Measurements from ENCODE around the gene DNMT3B.
"Not testable (repeated sequence)": the region's sequence is repeated elsewhere in the genome, so short reads cannot be mapped to it uniquely, and the experiment has no call there.

The DNMT3B gene

GRCh38 chr20:32763202-32764004, 1.2 kb downstream of the DNMT3B start:
- DNase-seq = no peak

GRCh38 chr20:32764005-32764960, 2.1 kb downstream of the DNMT3B start:
- DNase-seq = no peak

- not testable (repeated sequence) for DNase-seq
Observed at GRCh38 chr20:32765230-32765875, 3.2 kb downstream of the DNMT3B start.

- no peak for DNase-seq
Observed at GRCh38 chr20:32767418-32768198, 5.4 kb downstream of the DNMT3B start.

GRCh38 chr20:32772046-32772445, 9.9 kb downstream of the DNMT3B start:
- DNase-seq = no peak

- no peak for DNase-seq
Observed at GRCh38 chr20:32773223-32773622, 11.0 kb downstream of the DNMT3B start.

- no peak for DNase-seq
Observed at GRCh38 chr20:32773855-32774254, 11.7 kb downstream of the DNMT3B start.

- DNase-seq = no peak
Observed at GRCh38 chr20:32775336-32775991, 13.3 kb downstream of the DNMT3B start.

GRCh38 chr20:32777177-32777956, 15.2 kb downstream of the DNMT3B start:
- DNase-seq = no peak

GRCh38 chr20:32779500-32780211, 17.5 kb downstream of the DNMT3B start:
- no peak for DNase-seq

- DNase-seq = no peak
Observed at GRCh38 chr20:32780278-32780677, 18.1 kb downstream of the DNMT3B start.

- no peak for DNase-seq
Observed at GRCh38 chr20:32780749-32781655, 18.8 kb downstream of the DNMT3B start.

- no peak for DNase-seq
Observed at GRCh38 chr20:32784369-32785080, 22.3 kb downstream of the DNMT3B start.

GRCh38 chr20:32786059-32786760, 24.0 kb downstream of the DNMT3B start:
- DNase-seq = no peak

- DNase-seq = no peak
Observed at GRCh38 chr20:32787168-32787567, 25.0 kb downstream of the DNMT3B start.

GRCh38 chr20:32789896-32790750, 27.9 kb downstream of the DNMT3B start:
- peak; percentile 17 for DNase-seq

- no peak for DNase-seq
Observed at GRCh38 chr20:32790751-32791057, 28.5 kb downstream of the DNMT3B start.

All from NCI-H1048 (cell line).